Choroid plexus epithelial cell (primary cell): ENCODE results near the gene PLEKHG3.
"Not testable (repeated sequence)": the region's sequence is repeated elsewhere in the genome, so short reads cannot be mapped to it uniquely, and the experiment has no call there.

Experiments used
- DNase-seq: peaks from one replicate; pipeline ENCODE4 v3.0.0-alpha.2; 2010; ENCODE audit warnings: low read depth
- H3K4me3 ChIP-seq: 2 replicates; pipeline ENCODE4 v1.5.1; 2011; ENCODE audit warnings: low read depth, mild to moderate bottlenecking, control low read depth, low read length, moderate library complexity
- CTCF ChIP-seq: conservative IDR thresholded peaks from 2 replicates; pipeline ENCODE4 v1.5.1; 2011; ENCODE audit warnings: low read depth, mild to moderate bottlenecking, control low read depth, inconsistent platforms, low read length, moderate library complexity

The PLEKHG3 gene

GRCh38 chr14:64704143-64704742 is at the start of gene PLEKHG3:
TSS of gene PLEKHG3 (plus strand) at chr14:64704424. CDS start at chr14:64727632, 23,208 bp downstream.
- peak; percentile 67 for DNase-seq
- no peak for TF ChIP-seq CTCF
- H3K4me3 ChIP-seq: peak within 1 kb of the TSS; percentile 75

- peak; percentile 98 for DNase-seq
- H3K4me3 ChIP-seq: no peak overlapping the region
- TF ChIP-seq CTCF: no peak
Observed at GRCh38 chr14:64654901-64655300, 49.3 kb upstream of the PLEKHG3 start.

GRCh38 chr14:64656986-64657385 is 47.2 kb upstream of the PLEKHG3 start:
- DNase-seq: peak; percentile 57
- no peak for TF ChIP-seq CTCF
- H3K4me3 ChIP-seq: no peak overlapping the region

- H3K4me3 ChIP-seq: no peak overlapping the region
- no peak for TF ChIP-seq CTCF
- no peak for DNase-seq
Observed at GRCh38 chr14:64658201-64658600, 46.0 kb upstream of the PLEKHG3 start.

GRCh38 chr14:64658700-64659264 is 45.4 kb upstream of the PLEKHG3 start:
- not testable (repeated sequence) for DNase-seq, H3K4me3 ChIP-seq

GRCh38 chr14:64659366-64659765 is 44.9 kb upstream of the PLEKHG3 start:
- DNase-seq: no peak
- TF ChIP-seq CTCF: no peak
- no peak overlapping the region for H3K4me3 ChIP-seq

GRCh38 chr14:64663174-64663573 is 41.0 kb upstream of the PLEKHG3 start:
- no peak overlapping the region for H3K4me3 ChIP-seq
- DNase-seq: no peak
- no peak for TF ChIP-seq CTCF
